ENCODE results near the gene ZNF326.

ZNF326 gene, protein sequence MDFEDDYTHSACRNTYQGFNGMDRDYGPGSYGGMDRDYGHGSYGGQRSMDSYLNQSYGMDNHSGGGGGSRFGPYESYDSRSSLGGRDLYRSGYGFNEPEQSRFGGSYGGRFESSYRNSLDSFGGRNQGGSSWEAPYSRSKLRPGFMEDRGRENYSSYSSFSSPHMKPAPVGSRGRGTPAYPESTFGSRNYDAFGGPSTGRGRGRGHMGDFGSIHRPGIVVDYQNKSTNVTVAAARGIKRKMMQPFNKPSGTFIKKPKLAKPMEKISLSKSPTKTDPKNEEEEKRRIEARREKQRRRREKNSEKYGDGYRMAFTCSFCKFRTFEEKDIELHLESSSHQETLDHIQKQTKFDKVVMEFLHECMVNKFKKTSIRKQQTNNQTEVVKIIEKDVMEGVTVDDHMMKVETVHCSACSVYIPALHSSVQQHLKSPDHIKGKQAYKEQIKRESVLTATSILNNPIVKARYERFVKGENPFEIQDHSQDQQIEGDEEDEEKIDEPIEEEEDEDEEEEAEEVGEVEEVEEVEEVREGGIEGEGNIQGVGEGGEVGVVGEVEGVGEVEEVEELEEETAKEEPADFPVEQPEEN

DNA sequence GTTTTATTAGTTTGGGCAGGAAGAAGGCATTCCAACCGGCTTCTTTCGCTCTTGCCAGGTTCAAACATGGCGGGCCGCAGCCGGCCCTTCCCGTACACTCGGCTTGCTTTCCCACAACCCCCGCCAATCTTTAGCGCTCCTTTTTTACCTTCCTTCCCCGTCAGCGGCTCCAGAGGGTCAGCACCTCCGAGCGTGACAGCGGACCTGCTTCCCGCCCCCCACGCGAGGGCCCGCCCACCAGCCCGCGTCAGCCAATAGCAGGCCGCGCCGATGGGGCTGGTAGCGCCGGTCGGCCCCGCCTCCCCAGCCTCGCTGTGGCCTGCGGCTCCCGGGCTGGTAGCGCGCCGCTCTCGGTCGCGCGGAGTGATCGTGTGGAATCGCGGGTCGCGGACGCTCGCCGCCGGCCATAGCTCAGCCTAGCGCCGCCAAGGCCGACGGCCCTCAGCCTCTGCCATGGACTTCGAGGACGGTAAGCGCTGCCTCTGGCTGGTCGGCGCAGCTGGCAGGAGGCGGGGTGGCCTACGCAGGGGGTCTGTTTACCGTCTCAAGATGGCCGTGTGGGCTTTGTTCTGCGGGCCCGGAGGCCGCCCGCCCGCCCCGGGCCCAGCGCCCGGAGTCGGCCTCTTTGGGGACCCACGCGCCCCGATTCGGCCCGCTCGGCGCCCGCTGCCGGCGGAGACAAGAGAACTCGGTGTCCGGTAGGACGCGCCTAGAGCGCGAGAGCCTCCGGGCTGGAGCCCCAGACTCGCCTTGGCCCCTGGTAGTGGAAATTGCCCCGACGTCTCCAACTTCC is at the start of gene ZNF326:
TSS of gene ZNF326 (plus strand) at position 306 of the 793 bp plus-strand sequence. CDS start at position 454, 148 bp downstream.
- in situ Hi-C loops (cut with MboI; ENCODE audit: low sequenced_read_pairs) = loop anchor here (10.0 to 25.0 kb wide), 2 partner anchors 190 to 533 kb away; no protein-coding TSS in a partner anchor

DNA sequence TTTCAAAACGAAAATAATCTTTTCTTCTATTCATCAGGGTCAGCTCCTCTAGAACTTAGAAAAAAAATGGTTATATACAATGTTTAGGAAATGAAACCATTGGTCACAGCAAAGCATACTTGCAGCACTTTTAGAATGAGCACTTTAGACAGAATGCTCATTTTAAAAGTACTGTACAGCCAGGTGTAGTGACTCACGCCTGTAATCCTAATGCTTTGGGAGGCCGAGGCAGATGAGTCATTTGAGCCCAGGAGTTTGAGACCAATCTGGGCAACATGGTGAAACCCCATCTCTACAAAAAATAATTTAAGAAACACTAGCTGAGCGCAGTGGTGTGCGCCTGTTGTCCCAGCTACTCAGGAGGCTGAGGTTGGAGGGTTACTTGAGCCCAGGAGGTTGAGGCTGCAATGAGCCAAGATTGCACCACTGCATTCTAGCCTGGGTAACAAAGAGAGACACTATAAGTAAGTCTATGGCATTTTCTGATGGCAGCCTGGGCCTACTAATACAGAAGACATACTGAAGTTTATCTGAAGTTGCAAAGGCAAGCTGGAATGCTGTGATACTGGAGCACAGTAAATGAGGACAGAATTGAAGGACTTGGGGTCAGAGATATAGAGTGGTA is 48.9 kb upstream of the ZNF326 start:
- in situ Hi-C loops (cut with MboI; ENCODE audit: low sequenced_read_pairs) = no loop called here

DNA sequence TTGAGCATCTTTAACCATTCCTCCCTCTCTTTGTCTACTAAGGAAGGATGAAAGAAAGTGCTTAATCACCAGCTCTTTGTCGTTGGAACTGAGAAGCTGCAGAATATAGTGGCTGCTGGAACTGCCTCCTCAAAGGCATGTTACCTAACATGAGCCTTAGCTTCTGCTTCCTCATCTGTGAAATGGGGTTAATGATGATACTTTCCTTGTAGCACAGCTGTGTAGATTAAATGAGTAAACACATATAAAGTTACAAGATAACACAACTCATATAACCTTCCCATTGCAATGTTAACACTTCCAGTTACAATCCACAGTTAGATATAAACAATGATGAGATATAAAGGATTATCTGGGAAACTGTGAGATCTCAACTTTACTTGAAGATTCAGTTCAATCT is 48.4 kb upstream of the ZNF326 start:
- in situ Hi-C loops (cut with MboI; ENCODE audit: low sequenced_read_pairs) = no loop called here

DNA sequence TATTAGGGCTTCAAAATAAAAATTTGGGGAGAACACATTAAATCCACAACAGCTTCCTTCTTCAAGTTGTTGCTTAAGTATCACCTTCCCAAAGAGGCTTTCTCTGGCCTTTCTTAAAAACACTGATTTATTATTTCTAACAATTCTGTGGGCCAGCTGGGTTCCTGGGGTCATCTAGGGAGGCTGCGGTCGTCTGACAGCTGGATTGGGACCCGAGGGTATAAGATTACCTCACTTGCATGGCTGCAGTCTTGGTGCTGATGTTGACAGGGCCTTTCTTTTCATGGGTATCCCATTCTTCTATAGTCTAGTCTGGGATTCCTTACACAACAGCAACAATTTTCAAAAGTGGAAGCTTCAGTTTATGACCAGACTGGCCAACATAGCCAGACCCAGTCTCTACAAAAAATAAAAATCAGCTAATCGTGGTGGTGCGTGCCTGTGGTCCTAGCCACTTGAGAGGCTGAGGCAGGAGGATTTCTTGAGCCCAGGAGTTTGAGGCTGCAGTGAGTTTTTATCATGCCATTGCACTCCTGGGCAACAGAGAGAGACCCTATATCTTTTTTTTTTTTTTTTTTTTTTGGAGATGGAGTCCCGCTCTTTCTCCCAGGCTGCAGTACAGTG is 46.1 kb upstream of the ZNF326 start:
- in situ Hi-C loops (cut with MboI; ENCODE audit: low sequenced_read_pairs) = no loop called here

DNA sequence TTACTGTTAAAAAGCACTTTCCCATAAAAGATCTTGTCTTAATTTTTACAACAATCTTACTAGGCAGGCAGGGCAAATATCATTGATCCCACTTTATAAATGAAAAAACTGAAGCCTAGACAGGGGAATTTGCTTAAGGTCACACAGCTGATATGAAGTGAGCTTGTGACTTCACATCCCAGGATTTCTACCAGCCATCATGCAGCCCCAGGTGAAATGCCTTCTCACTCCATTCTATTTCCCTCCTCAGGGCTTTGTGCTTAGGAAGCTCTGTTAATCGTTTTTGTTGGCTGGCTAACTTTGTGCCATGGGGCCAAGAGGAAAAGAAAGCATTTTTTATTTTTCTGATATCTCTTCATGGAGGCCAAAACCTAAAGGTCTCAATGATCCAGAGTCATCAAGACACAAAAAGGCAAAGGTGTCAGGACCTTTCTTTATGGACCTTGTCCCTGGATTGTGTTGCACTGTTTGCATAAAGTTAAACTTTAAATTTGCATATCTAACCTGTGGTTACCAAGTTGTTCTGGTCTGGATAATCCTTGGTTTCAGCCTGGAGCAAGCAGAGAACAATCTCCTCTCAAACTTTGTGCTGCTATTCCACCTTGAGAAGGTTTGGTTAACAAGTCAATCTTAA is 44.8 kb upstream of the ZNF326 start:
- in situ Hi-C loops (cut with MboI; ENCODE audit: low sequenced_read_pairs) = no loop called here

DNA sequence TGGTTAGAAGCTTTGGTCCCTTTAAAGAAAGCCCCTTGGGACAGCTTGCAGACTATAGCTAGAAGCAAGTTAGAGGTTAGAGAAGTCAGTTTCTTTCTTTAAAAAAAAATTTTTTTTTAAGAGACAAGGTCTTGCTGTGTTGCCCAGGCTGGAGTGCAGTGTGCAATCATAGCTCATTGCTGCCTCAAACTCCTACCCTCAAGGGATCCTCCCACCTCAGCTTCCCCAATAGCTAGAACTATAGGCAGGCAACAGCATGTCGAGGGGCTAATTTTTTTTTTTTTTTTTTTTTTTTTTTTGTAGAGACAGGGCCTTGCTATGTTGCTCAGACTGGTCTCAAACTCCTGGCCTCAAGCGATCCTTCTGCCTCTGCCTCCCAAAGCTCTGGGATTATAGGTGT is 44.2 kb upstream of the ZNF326 start:
- in situ Hi-C loops (cut with MboI; ENCODE audit: low sequenced_read_pairs) = no loop called here

DNA sequence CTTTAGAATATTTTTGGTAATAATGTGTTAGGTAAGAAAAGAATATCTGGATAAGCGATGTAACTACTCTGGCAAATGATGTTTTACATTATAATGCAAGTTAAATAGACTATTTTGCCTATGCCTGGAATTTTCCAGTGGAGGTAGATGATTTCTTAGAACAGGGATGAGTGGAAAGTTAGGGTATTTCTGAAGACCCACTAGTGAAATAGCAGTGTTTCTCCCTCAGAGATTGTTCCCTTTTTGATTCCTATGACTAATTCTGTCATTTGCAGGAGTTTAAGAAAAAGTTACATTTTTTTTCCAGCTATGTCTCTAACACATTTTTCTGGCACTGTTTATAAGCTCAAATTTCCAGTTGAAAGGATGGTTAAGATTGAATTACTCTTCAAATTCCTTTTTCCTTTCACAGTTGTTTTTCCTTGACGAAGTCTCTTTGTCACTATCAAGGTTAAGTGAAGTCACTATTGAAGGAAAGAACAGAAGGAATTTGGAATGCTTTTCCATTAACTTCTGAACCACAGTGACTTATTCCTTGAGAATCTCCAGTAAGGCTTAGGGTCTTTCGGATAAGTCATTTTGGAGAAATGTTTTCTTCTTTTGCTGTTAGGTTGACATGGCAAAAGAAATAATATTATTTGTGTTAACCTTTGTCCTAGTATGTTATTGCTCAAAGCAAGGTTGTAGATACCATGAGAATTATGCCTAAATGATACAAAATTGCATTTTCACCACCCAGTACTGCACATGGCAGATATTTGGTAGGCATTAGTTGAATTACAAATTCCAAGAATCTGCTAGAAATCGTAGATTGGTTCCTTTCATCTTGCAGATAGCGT is 42.9 kb upstream of the ZNF326 start:
- in situ Hi-C loops (cut with MboI; ENCODE audit: low sequenced_read_pairs) = no loop called here

DNA sequence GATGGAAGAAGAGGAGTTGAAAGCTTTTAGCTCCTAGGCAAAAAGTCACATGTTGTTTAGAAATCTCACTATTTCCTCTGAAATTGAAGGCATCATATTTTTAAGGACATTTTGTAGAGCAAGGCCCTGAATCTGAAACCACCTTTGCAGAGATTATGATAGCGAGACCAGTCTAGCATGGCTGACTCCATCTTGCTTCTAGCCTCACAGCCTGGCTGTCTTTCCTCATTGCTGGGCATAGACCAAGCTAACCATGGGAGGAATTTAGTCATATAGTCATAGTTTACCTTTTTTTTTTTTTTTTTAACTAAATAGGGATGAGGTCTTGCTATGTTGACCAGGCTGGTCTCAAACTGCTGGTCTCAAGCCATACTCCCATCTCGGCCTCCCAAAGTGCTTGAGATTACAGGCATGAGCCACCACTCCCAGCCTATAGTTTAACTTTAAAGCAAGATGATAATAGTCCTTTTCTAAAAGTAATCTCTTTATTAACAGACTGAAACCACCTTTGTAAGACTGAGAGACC is 42.2 kb upstream of the ZNF326 start:
- in situ Hi-C loops (cut with MboI; ENCODE audit: low sequenced_read_pairs) = no loop called here

DNA sequence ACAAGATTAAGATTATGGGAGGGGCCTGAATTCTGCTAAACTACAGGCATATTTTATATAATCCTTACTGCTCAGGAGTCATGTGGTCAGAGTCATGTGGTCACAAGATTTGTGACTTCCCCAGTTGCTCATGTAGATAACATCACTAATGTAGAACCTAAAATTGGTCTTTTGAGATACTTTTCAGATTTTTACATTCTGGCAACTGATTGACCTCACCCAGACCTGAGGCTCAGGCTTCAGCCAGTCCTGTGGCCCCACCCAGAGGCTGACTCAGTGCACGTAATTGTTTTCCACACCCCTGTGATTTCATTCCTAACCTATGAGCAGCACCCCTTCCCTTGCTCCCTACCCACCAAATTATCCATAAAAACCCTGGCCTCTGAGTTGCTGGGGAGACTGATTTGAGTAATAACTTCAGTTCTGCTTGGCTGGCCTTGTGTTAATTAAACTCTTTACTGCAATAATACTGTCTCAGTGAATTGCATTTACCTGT is 41.7 kb upstream of the ZNF326 start:
- in situ Hi-C loops (cut with MboI; ENCODE audit: low sequenced_read_pairs) = no loop called here

DNA sequence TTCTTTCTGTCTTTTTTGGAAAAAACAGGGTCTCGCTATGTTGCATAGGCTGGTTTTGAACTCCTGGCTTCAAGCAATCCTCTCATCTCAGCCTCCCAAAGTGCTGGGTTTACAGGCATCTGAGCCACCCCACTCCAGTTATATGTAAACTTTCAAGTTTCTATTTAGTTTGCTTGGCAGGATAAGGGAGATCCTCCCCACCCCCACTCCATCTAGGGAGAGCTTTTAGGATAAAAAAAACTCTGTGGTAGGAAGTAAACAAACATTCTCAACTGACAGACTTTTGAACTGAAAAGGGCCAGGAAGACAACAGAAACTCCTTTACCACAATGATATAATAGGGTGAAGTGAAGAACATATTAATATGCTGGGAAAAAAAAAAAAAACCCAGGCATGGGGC is 41.0 kb upstream of the ZNF326 start:
- in situ Hi-C loops (cut with MboI; ENCODE audit: low sequenced_read_pairs) = no loop called here

DNA sequence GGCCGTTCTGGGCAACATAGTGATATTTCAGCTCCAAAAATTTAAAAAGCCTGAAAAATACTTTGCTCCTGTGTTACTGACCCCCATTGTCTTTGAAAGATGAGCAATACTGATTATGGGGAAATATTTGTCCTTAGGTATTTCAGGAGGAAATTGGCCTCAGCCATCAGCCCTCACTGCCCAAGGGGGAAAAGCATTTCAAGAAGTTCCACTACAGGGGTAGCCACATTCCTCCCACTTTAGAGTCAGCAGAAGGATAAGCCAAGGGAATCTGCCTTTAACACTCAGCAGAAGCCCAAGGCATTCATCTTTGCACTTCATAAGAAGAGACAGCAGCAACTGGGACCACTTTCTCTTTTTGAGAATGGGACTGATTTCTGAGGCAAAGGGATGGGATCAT is 40.5 kb upstream of the ZNF326 start:
- in situ Hi-C loops (cut with MboI; ENCODE audit: low sequenced_read_pairs) = no loop called here

DNA sequence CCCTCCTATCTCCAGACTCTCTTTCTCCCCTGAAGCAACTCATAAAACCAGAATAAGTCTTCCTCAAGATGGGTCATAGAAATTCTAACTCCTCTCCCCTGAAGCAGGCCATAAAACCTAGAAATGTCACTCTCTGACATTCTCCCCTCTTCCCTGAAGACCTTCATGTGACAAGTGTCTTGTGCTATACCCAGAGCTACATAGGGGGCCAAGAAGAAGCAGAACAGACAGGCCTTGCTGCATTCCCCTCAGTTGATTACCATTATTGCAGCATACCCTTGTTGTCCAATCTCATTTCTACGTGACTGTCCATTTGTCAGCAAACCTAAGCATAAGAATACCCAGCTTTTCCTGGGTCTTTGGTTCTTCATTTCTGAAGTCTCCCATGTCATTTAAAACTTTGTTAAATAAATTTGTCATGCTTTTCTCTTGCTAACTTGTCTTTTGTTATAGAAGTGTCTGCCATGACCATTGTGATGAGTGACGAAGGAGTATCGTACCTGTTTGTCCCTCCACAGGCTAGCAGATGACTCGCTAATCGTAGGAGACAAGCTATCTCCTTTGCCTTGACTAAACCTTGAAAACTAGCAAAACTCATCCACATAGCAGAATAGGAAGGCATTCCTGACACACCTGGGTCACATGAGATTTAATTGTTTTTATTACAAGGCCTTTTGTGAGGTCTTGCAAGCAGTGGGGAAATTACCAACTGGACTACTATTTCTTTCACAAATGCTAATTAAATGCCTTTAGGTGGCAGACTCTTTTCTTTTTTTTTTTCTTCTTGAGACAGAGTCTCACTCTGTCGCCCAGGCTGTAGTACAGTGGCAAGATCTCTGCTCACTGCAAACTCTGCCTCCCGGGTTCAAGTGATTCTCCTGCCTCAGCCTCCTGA is 39.4 kb upstream of the ZNF326 start:
- in situ Hi-C loops (cut with MboI; ENCODE audit: low sequenced_read_pairs) = no loop called here

DNA sequence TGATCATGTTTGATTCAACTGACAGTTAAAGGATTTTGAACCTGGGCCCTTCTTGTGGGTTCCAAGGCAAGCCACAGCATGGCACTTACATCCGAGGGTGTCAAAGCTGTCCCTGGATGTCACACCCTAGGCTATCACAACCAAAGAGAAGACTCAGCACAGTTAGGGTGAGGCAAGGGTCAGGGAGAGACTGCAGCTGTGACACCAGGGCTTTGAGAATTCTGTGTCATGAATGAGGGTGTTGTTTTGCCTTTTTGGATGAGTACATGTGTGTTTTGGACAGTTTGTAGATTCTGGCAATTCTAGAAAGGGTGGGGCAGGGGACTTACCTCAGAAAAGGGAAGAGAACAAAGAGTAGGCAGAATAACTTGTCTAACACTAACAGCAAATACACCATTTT is 37.8 kb upstream of the ZNF326 start:
- in situ Hi-C loops (cut with MboI; ENCODE audit: low sequenced_read_pairs) = no loop called here

DNA sequence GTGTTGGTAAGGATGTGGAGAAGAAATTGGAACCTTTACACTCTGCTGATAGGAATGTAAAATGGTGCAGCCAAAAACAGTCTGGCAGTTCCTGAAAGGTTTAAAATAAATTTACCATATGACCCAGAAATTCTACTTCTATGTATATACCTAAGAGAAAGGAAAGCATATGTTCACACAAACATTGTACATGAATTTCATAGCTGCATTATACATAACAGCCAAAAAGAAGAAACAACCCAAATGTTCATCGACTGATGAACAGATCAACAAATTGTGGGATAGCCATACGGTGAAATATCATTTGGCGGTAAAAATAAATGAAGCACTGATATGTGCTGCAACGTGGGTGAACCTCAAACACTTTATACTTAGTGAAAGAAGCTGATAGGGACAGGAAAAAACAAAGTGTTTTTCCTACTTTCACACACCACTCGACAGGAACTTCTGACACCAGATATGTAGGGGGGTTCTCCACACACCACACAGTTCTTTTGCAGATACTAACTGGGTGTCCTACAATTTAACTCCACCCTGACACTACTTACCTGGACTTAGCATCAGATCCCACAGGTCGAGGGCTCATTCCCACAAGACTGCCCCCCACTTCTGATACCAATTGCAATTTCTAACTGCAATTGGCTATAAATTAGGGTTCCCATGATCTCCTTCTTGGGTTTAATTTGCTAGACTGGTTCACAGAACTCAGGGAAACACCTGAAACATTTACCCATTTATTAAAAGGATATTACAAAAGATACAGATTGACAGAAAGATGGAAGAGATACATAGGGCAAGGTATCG is 35.9 kb upstream of the ZNF326 start:
- in situ Hi-C loops (cut with MboI; ENCODE audit: low sequenced_read_pairs) = no loop called here

DNA sequence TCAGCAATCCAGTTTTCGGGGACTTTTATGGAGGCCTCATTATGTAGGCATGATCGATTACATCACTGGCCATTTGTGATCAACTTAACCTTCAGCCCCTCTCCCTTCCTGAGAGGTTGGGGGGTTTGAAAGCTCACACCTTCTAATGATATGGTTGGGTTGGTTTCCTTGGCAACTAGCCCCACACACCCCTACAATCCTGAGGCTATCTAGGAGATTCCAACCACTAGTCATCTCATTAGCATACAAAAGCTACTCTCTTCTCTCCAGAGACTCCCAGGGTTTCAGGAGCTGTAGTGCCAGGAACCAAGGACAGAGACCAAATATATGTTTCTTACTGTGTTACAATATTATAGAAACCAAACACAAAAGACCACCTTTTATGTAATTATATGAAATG is 35.2 kb upstream of the ZNF326 start:
- in situ Hi-C loops (cut with MboI; ENCODE audit: low sequenced_read_pairs) = no loop called here

DNA sequence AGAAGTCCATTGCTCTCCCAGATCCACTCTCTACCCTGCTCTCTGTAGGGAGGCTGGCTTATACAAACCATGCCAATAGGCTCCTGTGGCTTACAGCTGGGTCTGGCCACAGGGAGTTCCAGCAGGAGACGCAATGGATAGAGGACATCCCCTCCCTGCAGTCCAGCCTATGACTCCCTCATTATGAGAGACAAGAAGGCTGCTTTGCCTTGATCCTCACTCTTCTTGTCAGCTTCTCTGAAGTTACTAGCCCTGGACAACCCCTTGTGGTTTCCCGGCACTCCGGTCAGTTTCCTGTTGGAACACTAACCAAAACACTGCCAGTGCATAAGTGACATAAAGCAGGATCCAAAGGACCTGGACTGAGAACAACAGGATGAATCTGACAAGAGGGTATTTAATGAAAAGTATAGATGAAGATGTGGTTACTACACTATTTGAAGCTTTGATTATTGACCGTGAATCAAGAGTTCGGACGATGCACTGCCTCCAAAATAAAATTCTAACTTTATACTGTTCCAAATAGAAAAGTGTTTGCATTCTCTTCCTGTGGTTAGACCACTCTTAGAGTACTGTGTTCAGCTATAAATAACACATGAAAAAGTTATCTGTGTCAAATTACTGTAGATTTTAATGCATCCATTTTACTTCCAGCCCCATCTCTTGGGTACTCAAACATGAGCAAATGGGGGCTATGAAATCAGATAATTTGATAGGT is 32.7 kb upstream of the ZNF326 start:
- in situ Hi-C loops (cut with MboI; ENCODE audit: low sequenced_read_pairs) = no loop called here

DNA sequence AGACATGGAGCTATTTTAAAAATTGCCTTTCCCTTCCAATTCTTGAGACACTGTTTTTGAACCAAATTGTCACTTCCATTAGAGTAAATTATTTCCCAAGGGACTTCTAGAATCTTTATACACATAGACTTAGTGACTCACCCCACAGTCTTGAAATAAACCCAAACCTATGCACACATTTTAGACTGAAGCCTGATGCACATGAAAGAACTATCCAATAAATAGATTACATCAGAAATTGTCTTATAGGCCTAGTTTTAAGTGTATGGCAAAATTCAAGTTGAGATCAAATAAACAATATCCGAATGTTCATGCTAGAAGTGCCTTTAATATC is 32.2 kb upstream of the ZNF326 start:
- in situ Hi-C loops (cut with MboI; ENCODE audit: low sequenced_read_pairs) = no loop called here
